ENCODE results near the gene TPO.
"Not testable (repeated sequence)": the region's sequence is repeated elsewhere in the genome, so short reads cannot be mapped to it uniquely, and the experiment has no call there.

TPO gene

GRCh38 chr2:1511455-1511854 lies 98.2 kb downstream of the TPO start:
- TF ChIP-seq ZFX (IDR thresholded peaks at IDR 0.05; ENCODE audit: borderline replicate concordance): no peak
- no peak for TF ChIP-seq CTCF (IDR thresholded peaks at IDR 0.05)
- H3K27ac ChIP-seq: no peak overlapping the region

GRCh38 chr2:1512321-1513289 lies 99.3 kb downstream of the TPO start:
- no peak overlapping the region for H3K27ac ChIP-seq
- TF ChIP-seq CTCF (IDR thresholded peaks at IDR 0.05): no peak

GRCh38 chr2:1514391-1515072 lies 101.3 kb downstream of the TPO start:
- no peak for TF ChIP-seq ZFX (IDR thresholded peaks at IDR 0.05; ENCODE audit: borderline replicate concordance)
- no peak for TF ChIP-seq CTCF (IDR thresholded peaks at IDR 0.05)
- H3K27ac ChIP-seq: no peak overlapping the region

- H3K27ac ChIP-seq: no peak overlapping the region
- TF ChIP-seq CTCF (IDR thresholded peaks at IDR 0.05) (no peak), ZFX (IDR thresholded peaks at IDR 0.05; ENCODE audit: borderline replicate concordance) (no peak)
Observed at GRCh38 chr2:1515073-1515430, 101.8 kb downstream of the TPO start.

GRCh38 chr2:1515986-1516797 lies 102.9 kb downstream of the TPO start:
- TF ChIP-seq CTCF (IDR thresholded peaks at IDR 0.05) (no peak), ZFX (IDR thresholded peaks at IDR 0.05; ENCODE audit: borderline replicate concordance) (no peak)
- no peak overlapping the region for H3K27ac ChIP-seq

GRCh38 chr2:1516798-1517060 lies 103.5 kb downstream of the TPO start:
- no peak overlapping the region for H3K27ac ChIP-seq
- TF ChIP-seq CTCF (IDR thresholded peaks at IDR 0.05): no peak
- TF ChIP-seq ZFX (IDR thresholded peaks at IDR 0.05; ENCODE audit: borderline replicate concordance): no peak

GRCh38 chr2:1517291-1517690 lies 104.0 kb downstream of the TPO start:
- H3K27ac ChIP-seq: not testable (repeated sequence)

Measured in 22Rv1 (cell line).